Measurements from ENCODE around the gene RNF138.
"Not testable (repeated sequence)": the region's sequence is repeated elsewhere in the genome, so short reads cannot be mapped to it uniquely, and the experiment has no call there.

Gene RNF138

GRCh38 chr18:32095900-32096229 is 4.2 kb downstream of the RNF138 start:
- DNase-seq (ENCODE audit: low spot score), result no peak

- no peak for DNase-seq (ENCODE audit: low spot score)
Observed at GRCh38 chr18:32096946-32097345, 5.3 kb downstream of the RNF138 start.

- DNase-seq (ENCODE audit: low spot score), result no peak
Observed at GRCh38 chr18:32104516-32104915, 12.8 kb downstream of the RNF138 start.

- no peak for DNase-seq (ENCODE audit: low spot score)
Observed at GRCh38 chr18:32110005-32110404, 18.3 kb downstream of the RNF138 start.

- no peak for DNase-seq (ENCODE audit: low spot score)
Observed at GRCh38 chr18:32111706-32112105, 20.0 kb downstream of the RNF138 start.

- DNase-seq (ENCODE audit: low spot score), result no peak
Observed at GRCh38 chr18:32112826-32113225, 21.2 kb downstream of the RNF138 start.

- no peak for DNase-seq (ENCODE audit: low spot score)
Observed at GRCh38 chr18:32114293-32114942, 22.7 kb downstream of the RNF138 start.

- no peak for DNase-seq (ENCODE audit: low spot score)
Observed at GRCh38 chr18:32122039-32122438, 30.4 kb downstream of the RNF138 start.

GRCh38 chr18:32126538-32126937 is 34.9 kb downstream of the RNF138 start:
- no peak for DNase-seq (ENCODE audit: low spot score)

GRCh38 chr18:32135625-32136024 is 44.0 kb downstream of the RNF138 start:
- no peak for DNase-seq (ENCODE audit: low spot score)

- DNase-seq (ENCODE audit: low spot score), result no peak
Observed at GRCh38 chr18:32138332-32138982, 46.8 kb downstream of the RNF138 start.

- DNase-seq (ENCODE audit: low spot score), result no peak
Observed at GRCh38 chr18:32139835-32140283, 48.2 kb downstream of the RNF138 start.

- no peak for DNase-seq (ENCODE audit: low spot score)
Observed at GRCh38 chr18:32148185-32148870, 56.7 kb downstream of the RNF138 start.

- no peak for DNase-seq (ENCODE audit: low spot score)
Observed at GRCh38 chr18:32152705-32153448, 61.2 kb downstream of the RNF138 start.

GRCh38 chr18:32156855-32157254 is 65.2 kb downstream of the RNF138 start:
- no peak for DNase-seq (ENCODE audit: low spot score)

GRCh38 chr18:32157580-32157979 is 65.9 kb downstream of the RNF138 start:
- DNase-seq (ENCODE audit: low spot score), result no peak

- DNase-seq (ENCODE audit: low spot score), result peak; percentile 90
Observed at GRCh38 chr18:32158108-32158624, 66.5 kb downstream of the RNF138 start.

- not testable (repeated sequence) for DNase-seq (ENCODE audit: low spot score)
Observed at GRCh38 chr18:32158631-32159030, 67.0 kb downstream of the RNF138 start.

GRCh38 chr18:32160547-32160946 is 68.9 kb downstream of the RNF138 start:
- no peak for DNase-seq (ENCODE audit: low spot score)

- DNase-seq (ENCODE audit: low spot score), result no peak
Observed at GRCh38 chr18:32167980-32168730, 76.5 kb downstream of the RNF138 start.

- no peak for DNase-seq (ENCODE audit: low spot score)
Observed at GRCh38 chr18:32173654-32174053, 82.0 kb downstream of the RNF138 start.

GRCh38 chr18:32174719-32175118 is 83.0 kb downstream of the RNF138 start:
- no peak for DNase-seq (ENCODE audit: low spot score)

Data from D341Med (cell line).